CD4-positive, alpha-beta T cell (primary cell): ENCODE data around the gene ARRDC1. TPM values are rescaled to one million over a fixed set of nuclear protein-coding genes. Genes with fewer than 3 reads are reported as not detected.

Experiments used
- ATAC-seq: fragments of 200-7000 bp; cut with Tn5 transposase; one replicate; pipeline ENCODE4 v1.10.0; 2022; ENCODE audit warnings: mild to moderate bottlenecking; ENCODE audit not compliant: poor library complexity
- CTCF ChIA-PET: fragments of 350-600 bp; sonication (Branson Sonifier 250); formaldehyde crosslinking; loops from one replicate; lab custom pipeline; 2021; ENCODE audit warnings: antibody characterized with exemption, inconsistent platforms; lab: Charles Lee
- POLR2A ChIA-PET: fragments of 350-600 bp; sonication (Branson Sonifier 250); formaldehyde crosslinking; loops from one replicate; lab custom pipeline; 2021; ENCODE audit warnings: antibody characterized with exemption, inconsistent platforms; lab: Charles Lee
- DNase-seq, 14 experiments: peaks; one replicate each; pipeline ENCODE4 v3.0.0-alpha.2; 2013 to 2020; ENCODE audit warnings: mixed read lengths in 2 of 14
- H3K27ac ChIP-seq, 2 donors: one replicate each; pipeline versions ENCODE4 v1.5.1 to v1.7.0; 2013; ENCODE audit warnings: low read length in 2 of 2, low read depth in 1 of 2, mild to moderate bottlenecking in 1 of 2
- H3K27me3 ChIP-seq, 2 experiments: 1 replicate in 1 of 2; 2 replicates in 1 of 2; pipeline versions ENCODE4 v1.6.1 to v1.7.0; 2013; ENCODE audit warnings: low read length in 2 of 2, control low read depth in 1 of 2, mild to moderate bottlenecking in 1 of 2, moderate library complexity in 1 of 2; ENCODE audit not compliant: insufficient read depth in 2 of 2, control insufficient read depth in 1 of 2
- H3K36me3 ChIP-seq: one replicate; pipeline ENCODE4 v1.6.1; 2013; ENCODE audit warnings: low read length, control low read depth; ENCODE audit not compliant: insufficient read depth
- H3K4me1 ChIP-seq: one replicate; pipeline ENCODE4 v1.6.1; 2013; ENCODE audit warnings: low read length, control low read depth; ENCODE audit not compliant: insufficient read depth
- H3K4me3 ChIP-seq: one replicate; pipeline ENCODE4 v1.5.1; 2013; ENCODE audit warnings: mild to moderate bottlenecking, low read length, moderate library complexity
- H3K9me3 ChIP-seq, 2 experiments: 1 replicate in 1 of 2; 2 replicates in 1 of 2; pipeline versions ENCODE4 v1.6.1 to v1.7.0; 2013; ENCODE audit warnings: low read length in 2 of 2, mild to moderate bottlenecking in 2 of 2, control low read depth in 1 of 2, moderate library complexity in 1 of 2; ENCODE audit not compliant: control insufficient read depth in 1 of 2, insufficient read depth in 1 of 2
- H3K27ac Mint-ChIP-seq: one replicate; pipeline ENCODE4 v1.8.0; 2020; ENCODE audit warnings: mixed read lengths
- H3K27me3 Mint-ChIP-seq: one replicate; pipeline ENCODE4 v1.8.0; 2021; ENCODE audit warnings: mixed read lengths
- H3K36me3 Mint-ChIP-seq: one replicate; pipeline ENCODE4 v1.8.0; 2021; ENCODE audit warnings: low read depth, mixed read lengths
- H3K4me1 Mint-ChIP-seq: one replicate; pipeline ENCODE4 v1.8.0; 2021; ENCODE audit warnings: low read depth, mixed read lengths
- H3K4me3 Mint-ChIP-seq: one replicate; pipeline ENCODE4 v1.8.0; 2020; ENCODE audit warnings: mild to moderate bottlenecking, mixed read lengths
- H3K9me3 Mint-ChIP-seq: one replicate; pipeline ENCODE4 v1.8.0; 2020; ENCODE audit warnings: mixed read lengths
- intact Hi-C, 2 experiments: fragments of 100-400 bp; cut with DNase I in 1 of 2; cut with micrococcal nuclease in 1 of 2; formaldehyde crosslinking; loops; one replicate each; pipeline versions ENCODE4 v1.15.1 to v1.9.0; 2023 to 2025; cut with DNase I, micrococcal nuclease
- total RNA-seq, 174 experiments: library from RNA in 2 of 174; stranded (reverse) in 2 of 174; gene quantifications; one replicate each; pipeline ENCODE4 v1.2.3 and lab custom pipeline; 2021 to 2026
- TF ChIP-seq, protein P1 (sequence below): fragments of 200-600 bp; IDR thresholded peaks from one replicate; pipeline ENCODE4 v1.8.0; 2022; ENCODE audit warnings: antibody characterized with exemption, mild to moderate bottlenecking

ARRDC1 gene
- total RNA-seq, 2 experiments from 2014 or later: 45.5 to 50.7 TPM

DNA sequence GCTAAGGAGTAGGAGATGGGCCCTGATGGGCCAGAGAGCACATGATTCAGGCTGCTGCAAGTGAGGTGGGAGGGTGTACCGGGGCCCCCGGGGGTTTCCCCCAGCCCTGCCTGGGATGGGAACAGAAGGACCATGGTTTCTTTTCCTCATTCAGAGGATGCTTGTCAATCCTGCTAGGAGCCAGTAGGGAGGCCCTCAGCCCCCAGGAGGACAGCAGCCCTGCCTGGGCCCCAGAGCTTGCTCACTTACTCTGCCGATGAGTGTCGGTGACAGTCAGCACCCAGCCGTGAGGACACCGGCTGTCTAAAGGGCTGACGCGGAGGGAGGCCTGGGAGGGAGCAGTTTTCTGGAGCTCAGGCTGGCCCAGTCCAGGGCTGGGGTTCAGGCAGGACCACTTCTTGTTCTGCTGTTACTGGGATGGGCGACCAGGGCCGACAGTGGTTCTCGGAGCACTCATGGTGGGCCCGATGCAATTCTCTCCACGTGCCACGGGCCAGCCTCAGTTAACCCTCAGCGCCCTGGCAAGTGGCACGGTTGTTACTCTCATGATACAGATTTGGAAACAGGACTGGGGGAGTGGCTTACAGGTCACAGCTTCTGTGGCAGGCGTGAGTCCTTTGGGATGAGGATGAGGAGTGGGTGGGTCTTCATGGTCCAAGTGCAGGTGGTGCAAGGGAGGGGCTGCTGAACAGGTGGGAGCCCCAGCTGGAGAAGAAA is 1.8 kb downstream of the ARRDC1 start:
- H3K4me3 Mint-ChIP-seq: peak overlapping the region; percentile 88
- H3K9me3 ChIP-seq: no peaks in the 10 kb centered on the region
- H3K36me3 ChIP-seq: peaks cover 4% of the 10 kb centered on the region
- no peaks in the 10 kb centered on the region for H3K36me3 Mint-ChIP-seq
- peaks cover 27% of the 10 kb centered on the region for H3K4me1 Mint-ChIP-seq
- H3K4me1 ChIP-seq: peaks cover 44% of the 10 kb centered on the region
- peak in 1 of 14 experiments; percentile 57 for DNase-seq
- no peak for ATAC-seq
- TF ChIP-seq, protein P1, sequence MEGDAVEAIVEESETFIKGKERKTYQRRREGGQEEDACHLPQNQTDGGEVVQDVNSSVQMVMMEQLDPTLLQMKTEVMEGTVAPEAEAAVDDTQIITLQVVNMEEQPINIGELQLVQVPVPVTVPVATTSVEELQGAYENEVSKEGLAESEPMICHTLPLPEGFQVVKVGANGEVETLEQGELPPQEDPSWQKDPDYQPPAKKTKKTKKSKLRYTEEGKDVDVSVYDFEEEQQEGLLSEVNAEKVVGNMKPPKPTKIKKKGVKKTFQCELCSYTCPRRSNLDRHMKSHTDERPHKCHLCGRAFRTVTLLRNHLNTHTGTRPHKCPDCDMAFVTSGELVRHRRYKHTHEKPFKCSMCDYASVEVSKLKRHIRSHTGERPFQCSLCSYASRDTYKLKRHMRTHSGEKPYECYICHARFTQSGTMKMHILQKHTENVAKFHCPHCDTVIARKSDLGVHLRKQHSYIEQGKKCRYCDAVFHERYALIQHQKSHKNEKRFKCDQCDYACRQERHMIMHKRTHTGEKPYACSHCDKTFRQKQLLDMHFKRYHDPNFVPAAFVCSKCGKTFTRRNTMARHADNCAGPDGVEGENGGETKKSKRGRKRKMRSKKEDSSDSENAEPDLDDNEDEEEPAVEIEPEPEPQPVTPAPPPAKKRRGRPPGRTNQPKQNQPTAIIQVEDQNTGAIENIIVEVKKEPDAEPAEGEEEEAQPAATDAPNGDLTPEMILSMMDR: no peak
- CTCF ChIA-PET: no interaction called here
- peak overlapping the region; percentile 58 for H3K4me3 ChIP-seq
- POLR2A ChIA-PET: no interaction called here
- H3K27me3 Mint-ChIP-seq: no peaks in the 10 kb centered on the region
- no peak overlapping the region for H3K27ac ChIP-seq
- intact Hi-C loops: loop anchor here in 1 of 2 experiments (5.0 to 10.0 kb wide), 3 partner anchors 150 to 512 kb away; partner anchors contain the start of genes EXD3, NOXA1 and NSMF
- no peaks in the 10 kb centered on the region for H3K27me3 ChIP-seq
- H3K27ac Mint-ChIP-seq: peak overlapping the region; percentile 47
- no peaks in the 10 kb centered on the region for H3K9me3 Mint-ChIP-seq

DNA sequence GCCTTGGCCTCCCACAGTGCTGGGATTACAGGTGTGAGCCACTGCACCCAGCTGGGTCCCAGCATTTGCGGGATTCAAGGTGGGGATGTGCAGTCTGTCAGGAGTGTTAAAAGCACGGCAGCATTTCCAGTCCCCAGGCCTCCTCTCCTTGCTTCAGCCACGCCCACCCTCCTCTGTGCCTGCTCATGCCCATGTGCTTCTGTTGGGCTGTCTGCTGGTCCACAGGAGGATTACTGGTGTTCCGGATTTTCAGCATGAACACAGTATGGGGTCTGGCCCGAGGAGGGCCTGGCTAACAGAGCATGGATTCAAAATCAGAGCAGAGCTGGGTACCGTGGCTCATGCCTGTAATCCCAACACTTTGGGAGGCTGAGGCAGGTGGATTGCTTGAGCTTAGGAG is 5.5 kb downstream of the ARRDC1 start:
- no peak for ATAC-seq
- H3K36me3 Mint-ChIP-seq: peaks cover 4% of the 10 kb centered on the region
- H3K9me3 Mint-ChIP-seq: no peaks in the 10 kb centered on the region
- no peaks in the 10 kb centered on the region for H3K27me3 Mint-ChIP-seq
- Histone ChIP-seq H3K27ac (no peak overlapping the region), H3K9me3 (no peaks in the 10 kb centered on the region), H3K4me3 (no peak overlapping the region), H3K27me3 (no peaks in the 10 kb centered on the region), H3K4me1 (peaks cover 46% of the 10 kb centered on the region), H3K36me3 (peaks cover 35% of the 10 kb centered on the region)
- intact Hi-C loops: loop anchor here in 1 of 2 experiments (10.0 kb wide), 1 partner anchor 1646 kb away; the partner anchor contains the start of gene UBAC1
- H3K4me1 Mint-ChIP-seq: peaks cover 18% of the 10 kb centered on the region
- no peak overlapping the region for H3K4me3 Mint-ChIP-seq
- TF ChIP-seq, protein P1: no peak
- CTCF ChIA-PET: interaction anchor here (1.8 kb wide), 1 partner anchor 18 kb away, joined by 3 read pairs; no protein-coding TSS in a partner anchor
- no peak for DNase-seq
- POLR2A ChIA-PET: no interaction called here
- peak overlapping the region; percentile 53 for H3K27ac Mint-ChIP-seq

DNA sequence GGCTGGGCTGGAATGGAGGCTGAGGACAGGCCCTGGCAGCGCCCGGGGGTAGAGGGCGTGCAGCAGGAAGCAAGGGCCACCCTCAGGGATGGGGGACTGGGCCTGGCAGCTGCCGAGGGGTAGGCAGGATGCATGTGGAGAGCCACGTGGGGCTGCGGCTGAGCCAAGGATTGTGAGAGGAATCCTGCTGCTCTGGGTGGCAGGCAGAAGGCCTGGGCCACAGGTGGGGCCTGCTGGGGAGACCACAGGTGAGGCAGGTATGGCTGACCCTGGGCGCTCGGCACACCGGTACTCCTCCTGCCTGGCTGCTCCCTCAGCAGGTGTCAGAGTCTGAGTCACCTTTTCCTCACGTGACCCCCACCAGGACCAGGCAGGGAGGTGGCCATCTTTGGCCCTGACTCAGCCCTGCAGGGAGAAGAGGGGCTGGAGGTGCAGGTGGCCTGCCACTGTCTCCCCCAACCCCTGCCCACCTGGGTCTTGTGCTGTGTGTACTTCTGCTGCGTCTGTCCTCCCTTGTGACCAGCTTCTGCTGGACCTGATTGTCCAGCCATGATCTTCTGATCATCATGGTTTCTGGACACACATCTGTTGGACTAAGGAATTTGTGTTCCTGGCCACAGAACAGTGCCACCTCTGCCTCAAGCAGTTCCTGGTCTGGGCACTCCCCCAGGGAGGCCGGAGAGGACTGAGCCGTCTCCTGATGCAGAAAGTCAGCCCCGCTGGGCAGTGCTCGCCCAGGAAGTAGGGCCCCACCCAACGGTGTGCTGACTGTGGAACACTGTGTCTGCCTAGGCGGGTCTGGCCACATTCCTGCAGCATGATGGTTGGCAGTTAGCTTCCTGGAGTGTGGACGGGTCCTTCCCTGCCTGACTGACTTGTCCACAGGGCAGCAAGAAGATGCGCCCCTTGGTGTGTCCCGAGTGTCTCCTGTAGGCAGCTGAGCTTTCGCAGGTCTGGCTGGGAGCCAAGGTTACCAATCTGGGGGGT is 6.4 kb downstream of the ARRDC1 start:
- POLR2A ChIA-PET: no interaction called here

More for the DNA sequence above, 6.4 kb downstream of the ARRDC1 start:
- ATAC-seq (peak; percentile 60), DNase-seq (peak in 6 of 14 experiments; percentile 22 to 57 (median 38))
- H3K27ac Mint-ChIP-seq: peak overlapping the region; percentile 53
- H3K36me3 Mint-ChIP-seq: peaks cover 4% of the 10 kb centered on the region
- peak overlapping the region; percentile 69 for H3K4me3 Mint-ChIP-seq
- CTCF ChIA-PET: no interaction called here
- H3K9me3 Mint-ChIP-seq: no peaks in the 10 kb centered on the region
- TF ChIP-seq, protein P1: no peak
- no peak overlapping the region for H3K4me3 ChIP-seq
- peaks cover 13% of the 10 kb centered on the region for H3K4me1 Mint-ChIP-seq
- no peaks in the 10 kb centered on the region for H3K27me3 ChIP-seq
- H3K36me3 ChIP-seq: peaks cover 42% of the 10 kb centered on the region
- no peak overlapping the region for H3K27ac ChIP-seq
- H3K27me3 Mint-ChIP-seq: no peaks in the 10 kb centered on the region
- H3K4me1 ChIP-seq: peaks cover 38% of the 10 kb centered on the region
- intact Hi-C loops: loop anchor here in 1 of 2 experiments (10.0 kb wide), 1 partner anchor 1647 kb away; the partner anchor contains the start of gene UBAC1
- no peaks in the 10 kb centered on the region for H3K9me3 ChIP-seq
